ENCODE results near the gene RAD51B. TPM values are rescaled to one million over a fixed set of nuclear protein-coding genes. Genes with fewer than 3 reads are reported as not detected.

The RAD51B gene
- total RNA-seq, 1 donor from 2014 or later = 26.1 TPM

GRCh38 chr14:68159701-68160633 lies 340.4 kb downstream of the RAD51B start:
- intact Hi-C loops (cut with micrococcal nuclease) = no loop called here
- H3K9me3 Mint-ChIP-seq = peaks cover under 1% of the 10 kb centered on the region
- no peaks in the 10 kb centered on the region for H3K36me3 Mint-ChIP-seq (ENCODE audit: low read depth)
- no peak overlapping the region for H3K4me3 Mint-ChIP-seq
- no peak for DNase-seq (ENCODE audit: low spot score)
- no peak overlapping the region for H3K27ac Mint-ChIP-seq
- H3K27me3 Mint-ChIP-seq (ENCODE audit: insufficient read depth) = peaks cover 4% of the 10 kb centered on the region
- no peaks in the 10 kb centered on the region for H3K4me1 Mint-ChIP-seq (ENCODE audit: low read depth)

- no peak for DNase-seq (ENCODE audit: low spot score)
- intact Hi-C loops (cut with micrococcal nuclease) = no loop called here
Measured at GRCh38 chr14:68160779-68161546, 341.4 kb downstream of the RAD51B start.

DNA sequence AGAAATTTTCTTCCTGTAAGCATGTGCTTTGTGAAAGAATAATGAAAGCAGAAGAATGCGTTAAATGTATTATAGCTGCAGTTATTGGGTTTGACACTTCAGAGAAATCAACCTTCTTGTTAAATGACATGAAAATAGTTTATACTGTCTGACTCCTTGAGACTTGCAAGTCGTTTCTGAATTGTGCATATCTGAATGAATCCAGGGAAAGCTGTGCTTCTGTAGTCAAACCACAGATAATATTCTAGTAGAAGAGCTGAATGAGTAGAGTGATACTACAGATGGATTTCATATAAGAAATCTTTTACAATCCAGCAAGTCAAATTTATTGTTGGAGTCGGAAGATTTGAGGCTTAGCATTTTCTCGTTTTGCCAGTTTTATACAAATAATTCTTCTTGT lies 343.3 kb downstream of the RAD51B start:
- DNase-seq (ENCODE audit: low spot score) = no peak
- H3K9me3 Mint-ChIP-seq = no peaks in the 10 kb centered on the region
- H3K27ac Mint-ChIP-seq = no peak overlapping the region
- intact Hi-C loops (cut with micrococcal nuclease) = no loop called here
- H3K27me3 Mint-ChIP-seq (ENCODE audit: insufficient read depth) = peaks cover 4% of the 10 kb centered on the region
- H3K4me1 Mint-ChIP-seq (ENCODE audit: low read depth) = peaks cover 6% of the 10 kb centered on the region
- no peak overlapping the region for H3K4me3 Mint-ChIP-seq
- no peaks in the 10 kb centered on the region for H3K36me3 Mint-ChIP-seq (ENCODE audit: low read depth)

More at GRCh38 chr14:68160779-68161546, 341.4 kb downstream of the RAD51B start:
- H3K27ac Mint-ChIP-seq = no peak overlapping the region
- no peaks in the 10 kb centered on the region for H3K36me3 Mint-ChIP-seq (ENCODE audit: low read depth)
- H3K9me3 Mint-ChIP-seq = no peaks in the 10 kb centered on the region
- H3K4me3 Mint-ChIP-seq = no peak overlapping the region
- H3K27me3 Mint-ChIP-seq (ENCODE audit: insufficient read depth) = peaks cover 4% of the 10 kb centered on the region
- no peaks in the 10 kb centered on the region for H3K4me1 Mint-ChIP-seq (ENCODE audit: low read depth)

DNA sequence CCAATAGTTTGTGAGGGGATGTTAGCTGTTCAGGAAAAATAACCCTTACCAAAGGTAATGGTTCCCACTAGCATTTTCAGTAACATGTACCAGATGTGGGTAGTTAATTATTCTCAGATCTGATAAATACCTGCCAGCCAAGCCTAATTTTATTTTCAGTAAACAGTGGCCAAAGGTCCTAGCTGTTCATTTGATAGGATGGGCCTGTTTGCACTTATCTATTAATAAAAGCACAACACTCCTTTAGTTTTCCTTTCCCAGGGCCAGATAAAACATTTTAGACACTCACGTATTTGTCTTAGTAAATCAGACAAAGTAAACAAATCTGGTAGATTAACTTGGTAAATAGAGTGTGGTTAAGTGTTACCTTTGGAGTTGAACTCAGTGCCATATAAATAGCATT lies 345.1 kb downstream of the RAD51B start:
- no peak overlapping the region for H3K27ac Mint-ChIP-seq

DNA sequence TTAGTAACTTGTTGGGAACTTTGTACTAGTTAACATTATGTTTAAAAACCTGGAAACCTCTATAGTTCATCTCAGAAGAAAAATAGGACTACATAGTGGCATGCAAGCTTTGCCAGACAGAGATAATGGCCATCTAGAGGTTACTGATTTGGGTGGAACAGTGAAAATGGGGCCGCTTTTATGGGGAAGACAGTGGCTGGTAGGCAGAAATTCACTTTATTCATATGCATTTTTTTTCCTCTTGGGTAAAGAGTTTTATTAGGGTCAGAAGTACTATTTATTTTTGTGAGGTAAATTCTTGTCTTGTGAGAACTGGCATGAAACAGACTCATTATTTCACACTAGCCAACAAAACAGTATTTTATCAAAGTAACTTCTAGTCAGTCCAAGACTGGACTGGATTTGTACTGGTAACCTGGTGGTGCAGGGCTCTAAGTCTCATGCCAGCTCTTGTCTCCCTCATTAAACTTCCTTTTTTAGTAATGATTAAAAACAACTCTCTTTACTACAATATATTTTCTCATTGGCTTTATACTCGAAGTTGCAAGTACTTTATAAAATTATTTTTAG lies 345.8 kb downstream of the RAD51B start:
- Mint-ChIP-seq H3K36me3 (ENCODE audit: low read depth) (no peaks in the 10 kb centered on the region), H3K4me1 (ENCODE audit: low read depth) (peaks cover 6% of the 10 kb centered on the region), H3K27me3 (ENCODE audit: insufficient read depth) (peaks cover 4% of the 10 kb centered on the region), H3K9me3 (no peaks in the 10 kb centered on the region), H3K27ac (no peak overlapping the region), H3K4me3 (no peak overlapping the region)
- intact Hi-C loops (cut with micrococcal nuclease) = no loop called here
- DNase-seq (ENCODE audit: low spot score) = no peak

More for the DNA sequence above, 345.1 kb downstream of the RAD51B start:
- H3K9me3 Mint-ChIP-seq = no peaks in the 10 kb centered on the region
- no peaks in the 10 kb centered on the region for H3K36me3 Mint-ChIP-seq (ENCODE audit: low read depth)
- H3K4me1 Mint-ChIP-seq (ENCODE audit: low read depth) = peaks cover 6% of the 10 kb centered on the region
- intact Hi-C loops (cut with micrococcal nuclease) = no loop called here
- no peak overlapping the region for H3K4me3 Mint-ChIP-seq
- H3K27me3 Mint-ChIP-seq (ENCODE audit: insufficient read depth) = peaks cover 4% of the 10 kb centered on the region
- DNase-seq (ENCODE audit: low spot score) = no peak

- H3K27ac Mint-ChIP-seq = no peak overlapping the region
- DNase-seq (ENCODE audit: low spot score) = no peak
Measured at GRCh38 chr14:68166731-68167382, 347.3 kb downstream of the RAD51B start.

DNA sequence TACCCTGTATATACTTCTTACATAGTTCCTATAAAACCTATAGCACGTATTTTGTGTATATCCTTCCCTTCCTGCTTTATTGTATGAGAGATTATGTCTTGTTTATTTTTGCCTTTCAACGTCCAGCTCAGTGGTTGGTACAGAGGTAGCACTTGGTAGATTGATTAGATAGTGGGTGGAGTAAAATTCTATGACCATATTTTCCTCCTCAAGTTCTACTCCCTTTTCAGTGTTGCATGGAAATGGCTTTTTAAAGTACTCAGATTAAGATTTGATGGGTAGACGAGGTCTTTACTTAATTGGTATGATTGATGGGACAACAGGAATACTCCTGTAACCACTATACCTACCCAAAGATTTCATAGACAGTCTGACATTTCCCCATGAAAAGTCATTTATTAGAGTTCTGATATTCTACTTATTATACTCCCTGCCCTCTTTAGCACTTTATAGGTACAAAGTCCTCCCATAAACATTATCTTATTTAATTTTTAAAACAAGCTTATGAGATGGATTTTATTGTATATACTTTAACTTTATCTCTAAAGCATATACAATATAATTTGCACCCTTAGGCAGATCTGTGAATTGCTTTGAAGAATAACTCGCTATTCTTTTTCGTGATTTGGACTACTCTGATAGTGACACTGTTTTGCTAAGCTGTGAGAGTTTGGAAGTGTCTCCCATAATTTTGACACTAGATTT lies 348.0 kb downstream of the RAD51B start:
- no peaks in the 10 kb centered on the region for H3K9me3 Mint-ChIP-seq
- H3K27me3 Mint-ChIP-seq (ENCODE audit: insufficient read depth) = peaks cover 4% of the 10 kb centered on the region
- no peak for DNase-seq (ENCODE audit: low spot score)
- H3K27ac Mint-ChIP-seq = no peak overlapping the region
- no peaks in the 10 kb centered on the region for H3K36me3 Mint-ChIP-seq (ENCODE audit: low read depth)
- no peak overlapping the region for H3K4me3 Mint-ChIP-seq
- H3K4me1 Mint-ChIP-seq (ENCODE audit: low read depth) = peaks cover 6% of the 10 kb centered on the region
- intact Hi-C loops (cut with micrococcal nuclease) = no loop called here

More at GRCh38 chr14:68166731-68167382, 347.3 kb downstream of the RAD51B start:
- intact Hi-C loops (cut with micrococcal nuclease) = no loop called here
- H3K36me3 Mint-ChIP-seq (ENCODE audit: low read depth) = no peaks in the 10 kb centered on the region
- H3K27me3 Mint-ChIP-seq (ENCODE audit: insufficient read depth) = peaks cover 4% of the 10 kb centered on the region
- H3K4me1 Mint-ChIP-seq (ENCODE audit: low read depth) = peaks cover 6% of the 10 kb centered on the region
- no peaks in the 10 kb centered on the region for H3K9me3 Mint-ChIP-seq
- no peak overlapping the region for H3K4me3 Mint-ChIP-seq

GRCh38 chr14:68168460-68169109 lies 349.0 kb downstream of the RAD51B start:
- intact Hi-C loops (cut with micrococcal nuclease) = no loop called here
- no peaks in the 10 kb centered on the region for H3K9me3 Mint-ChIP-seq
- H3K36me3 Mint-ChIP-seq (ENCODE audit: low read depth) = no peaks in the 10 kb centered on the region
- no peak for DNase-seq (ENCODE audit: low spot score)
- peaks cover under 1% of the 10 kb centered on the region for H3K27me3 Mint-ChIP-seq (ENCODE audit: insufficient read depth)
- H3K27ac Mint-ChIP-seq = no peak overlapping the region
- peaks cover 6% of the 10 kb centered on the region for H3K4me1 Mint-ChIP-seq (ENCODE audit: low read depth)
- H3K4me3 Mint-ChIP-seq = no peak overlapping the region

DNA sequence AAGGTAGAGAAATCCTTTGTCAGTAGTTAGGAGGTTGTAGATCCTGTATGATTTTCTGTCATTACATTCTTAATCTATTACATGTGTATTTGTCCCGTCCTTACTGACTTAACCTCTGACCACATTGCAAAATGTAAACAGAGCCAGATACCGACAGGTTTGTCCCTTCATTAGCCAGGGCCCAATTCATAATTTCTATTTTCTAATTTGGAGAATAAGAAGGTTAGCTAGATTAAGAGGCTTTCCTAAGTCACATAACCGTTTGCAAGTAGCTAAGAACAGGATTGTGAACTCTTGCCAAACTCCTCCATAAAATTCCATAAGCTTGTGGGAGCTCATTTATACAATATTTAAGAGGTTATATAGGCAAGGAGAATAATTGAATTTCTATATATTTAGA lies 352.6 kb downstream of the RAD51B start:
- intact Hi-C loops (cut with micrococcal nuclease) = no loop called here
- no peak for DNase-seq (ENCODE audit: low spot score)
- peaks cover 1% of the 10 kb centered on the region for H3K4me1 Mint-ChIP-seq (ENCODE audit: low read depth)
- H3K9me3 Mint-ChIP-seq = no peaks in the 10 kb centered on the region
- H3K4me3 Mint-ChIP-seq = no peak overlapping the region
- H3K27ac Mint-ChIP-seq = no peak overlapping the region
- peaks cover 2% of the 10 kb centered on the region for H3K36me3 Mint-ChIP-seq (ENCODE audit: low read depth)
- H3K27me3 Mint-ChIP-seq (ENCODE audit: insufficient read depth) = no peaks in the 10 kb centered on the region

- no peak overlapping the region for H3K4me3 Mint-ChIP-seq
- no peaks in the 10 kb centered on the region for H3K27me3 Mint-ChIP-seq (ENCODE audit: insufficient read depth)
- no peaks in the 10 kb centered on the region for H3K4me1 Mint-ChIP-seq (ENCODE audit: low read depth)
- no peak overlapping the region for H3K27ac Mint-ChIP-seq
- no peak for DNase-seq (ENCODE audit: low spot score)
- peaks cover 2% of the 10 kb centered on the region for H3K36me3 Mint-ChIP-seq (ENCODE audit: low read depth)
- H3K9me3 Mint-ChIP-seq = no peaks in the 10 kb centered on the region
- intact Hi-C loops (cut with micrococcal nuclease) = no loop called here
Measured at GRCh38 chr14:68172627-68173026, 353.0 kb downstream of the RAD51B start.

- Mint-ChIP-seq H3K27me3 (ENCODE audit: insufficient read depth) (no peaks in the 10 kb centered on the region), H3K36me3 (ENCODE audit: low read depth) (peaks cover 2% of the 10 kb centered on the region), H3K4me3 (no peak overlapping the region), H3K27ac (no peak overlapping the region), H3K9me3 (no peaks in the 10 kb centered on the region), H3K4me1 (ENCODE audit: low read depth) (no peaks in the 10 kb centered on the region)
- DNase-seq (ENCODE audit: low spot score) = no peak
- intact Hi-C loops (cut with micrococcal nuclease) = no loop called here
Measured at GRCh38 chr14:68173227-68173972, 353.8 kb downstream of the RAD51B start.
